Suprapubic skin (tissue), 3 donors: ENCODE results near the gene ZMYND19.

Experiments
- EP300 ChIP-seq: sonication (generic); formaldehyde crosslinking; IDR thresholded peaks from one replicate; pipeline ENCODE4 v1.6.1; 2017; ENCODE audit warnings: antibody characterized with exemption
- POLR2A ChIP-seq, 2 donors: fragments of 450-650 bp; IDR thresholded peaks; one replicate each; pipeline ENCODE4 v1.6.1; 2017; ENCODE audit warnings: antibody characterized with exemption in 2 of 2, mild to moderate bottlenecking in 2 of 2, moderate library complexity in 2 of 2
- TF ChIP-seq, protein P1 (sequence below), 2 donors: fragments of 200-600 bp in 1 of 2; fragments of 450-650 bp in 1 of 2; sonication (generic) in 1 of 2; IDR thresholded peaks; one replicate each; pipeline ENCODE4 v1.5.1; 2016 to 2019; ENCODE audit warnings: antibody characterized with exemption in 2 of 2, mild to moderate bottlenecking in 1 of 2, moderate library complexity in 1 of 2

DNA sequence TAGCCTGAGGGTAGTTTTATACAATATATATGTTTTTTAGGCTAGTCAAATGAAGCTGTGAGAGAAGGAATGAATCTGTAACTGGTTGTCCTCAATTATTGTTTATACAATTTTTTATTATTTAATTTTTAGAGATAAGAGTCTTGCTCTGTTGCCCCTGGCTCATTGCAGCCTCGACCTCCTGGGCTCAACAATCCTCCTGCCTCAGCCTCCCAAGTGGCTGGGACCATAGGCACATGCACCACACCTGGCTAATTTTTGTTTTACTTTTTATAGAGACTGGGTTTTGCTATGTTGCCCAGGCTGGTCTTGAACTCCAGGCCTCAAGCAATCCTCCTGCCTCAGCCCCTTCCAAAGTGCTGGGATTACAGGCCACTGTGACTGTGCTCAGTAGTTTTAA is 36.0 kb downstream of the ZMYND19 start:
- TF ChIP-seq, protein P1, sequence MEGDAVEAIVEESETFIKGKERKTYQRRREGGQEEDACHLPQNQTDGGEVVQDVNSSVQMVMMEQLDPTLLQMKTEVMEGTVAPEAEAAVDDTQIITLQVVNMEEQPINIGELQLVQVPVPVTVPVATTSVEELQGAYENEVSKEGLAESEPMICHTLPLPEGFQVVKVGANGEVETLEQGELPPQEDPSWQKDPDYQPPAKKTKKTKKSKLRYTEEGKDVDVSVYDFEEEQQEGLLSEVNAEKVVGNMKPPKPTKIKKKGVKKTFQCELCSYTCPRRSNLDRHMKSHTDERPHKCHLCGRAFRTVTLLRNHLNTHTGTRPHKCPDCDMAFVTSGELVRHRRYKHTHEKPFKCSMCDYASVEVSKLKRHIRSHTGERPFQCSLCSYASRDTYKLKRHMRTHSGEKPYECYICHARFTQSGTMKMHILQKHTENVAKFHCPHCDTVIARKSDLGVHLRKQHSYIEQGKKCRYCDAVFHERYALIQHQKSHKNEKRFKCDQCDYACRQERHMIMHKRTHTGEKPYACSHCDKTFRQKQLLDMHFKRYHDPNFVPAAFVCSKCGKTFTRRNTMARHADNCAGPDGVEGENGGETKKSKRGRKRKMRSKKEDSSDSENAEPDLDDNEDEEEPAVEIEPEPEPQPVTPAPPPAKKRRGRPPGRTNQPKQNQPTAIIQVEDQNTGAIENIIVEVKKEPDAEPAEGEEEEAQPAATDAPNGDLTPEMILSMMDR (IDR thresholded peaks at IDR 0.05) = no peak
- TF ChIP-seq POLR2A (IDR thresholded peaks at IDR 0.05) (no peak), EP300 (no peak)
